ENCODE data around the gene IQSEC1.

- TF ChIP-seq SIN3A (IDR thresholded peaks at IDR 0.05; ENCODE audit: borderline replicate concordance, insufficient read depth, low read length), result no peak
- TF ChIP-seq POLR2AphosphoS5 (IDR thresholded peaks at IDR 0.05; ENCODE audit: low read depth, low read length), result no peak
- TF ChIP-seq REST (IDR thresholded peaks at IDR 0.05; ENCODE audit: insufficient read depth in 1 of 2, low read depth in 2 of 2, low read length in 2 of 2), result no peak
Measured at GRCh38 chr3:12999147-13000140, 73.8 kb downstream of the IQSEC1 start.
